ENCODE data around the gene LDHAL6B.

LDHAL6B gene

GRCh38 chr15:59251001-59251845, 44.6 kb downstream of the LDHAL6B start:
- DNase-seq (ENCODE audit: low read depth in 2 of 2), result no peak

DNA sequence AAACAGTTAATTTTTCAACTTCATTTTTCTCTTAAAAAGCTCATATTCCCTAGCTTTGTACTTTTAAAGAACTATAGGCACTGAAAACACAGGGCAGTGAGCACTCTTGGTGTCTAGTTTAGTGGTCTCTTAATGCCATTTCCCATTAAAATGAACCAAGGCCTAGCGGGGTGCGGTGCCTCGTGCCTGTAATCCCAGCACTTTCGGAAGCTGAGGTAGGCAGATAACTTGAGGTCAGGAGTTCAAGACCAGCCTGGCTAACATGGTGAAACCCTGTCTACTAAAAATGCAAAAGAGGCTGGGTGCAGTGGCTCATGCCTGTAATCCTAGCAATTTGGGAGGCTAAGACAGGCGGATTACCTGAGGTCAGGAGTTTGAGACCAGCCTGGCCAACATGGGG, 45.5 kb downstream of the LDHAL6B start:
- no peak for DNase-seq (ENCODE audit: low read depth in 2 of 2)

DNA sequence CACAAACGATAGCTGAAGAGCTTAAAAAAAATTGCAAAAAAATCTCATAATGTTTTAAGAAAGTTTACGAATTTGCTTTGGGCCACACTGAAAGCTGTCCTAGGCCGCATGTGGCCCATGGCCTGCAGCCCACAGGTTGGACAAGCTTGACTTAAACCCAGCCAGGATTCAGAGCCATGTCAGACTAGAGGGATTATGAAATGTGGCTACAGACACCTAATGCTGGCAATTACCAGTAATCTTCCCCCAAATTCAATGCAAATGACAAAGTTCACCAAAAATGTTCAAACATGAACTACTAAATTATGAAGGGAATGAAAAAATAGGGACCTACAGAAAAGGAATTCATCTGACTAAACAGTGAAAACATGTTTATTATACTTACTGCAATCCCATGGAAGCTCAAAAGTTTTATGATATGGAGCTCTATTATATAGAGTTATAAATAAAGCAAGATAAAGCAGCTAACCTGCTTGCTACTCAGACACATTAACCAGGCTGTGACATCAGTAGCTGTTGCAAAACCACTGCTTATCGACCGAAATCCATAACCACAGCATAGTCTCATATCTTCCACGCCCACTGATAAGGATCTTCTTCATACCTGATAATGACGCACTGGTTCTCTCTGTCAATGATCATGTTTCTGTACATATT, 49.2 kb downstream of the LDHAL6B start:
- peak in 1 of 2 donors; percentile 14 for DNase-seq (ENCODE audit: low read depth in 2 of 2)

GRCh38 chr15:59256482-59256881, 49.8 kb downstream of the LDHAL6B start:
- no peak for DNase-seq (ENCODE audit: low read depth in 2 of 2)

- no peak for DNase-seq (ENCODE audit: low read depth in 2 of 2)
Observed at GRCh38 chr15:59257140-59257539, 50.5 kb downstream of the LDHAL6B start.

All from stimulated activated CD4-positive, alpha-beta T cell treated with anti-CD3 and anti-CD28 coated beads, Interleukin-15, amount 100 ng/mL, for 48 hours (primary cell).